ENCODE results near the gene PRICKLE2. TPM values are rescaled to one million over a fixed set of nuclear protein-coding genes. Genes with fewer than 3 reads are reported as not detected.
A peak's percentile ranks its signal among the peaks of the same experiment; 100 is the strongest.

PRICKLE2 gene
- total and polyA plus RNA-seq, 10 of the 15 experiments (the other 5 are each of a cell fraction or from before 2014, with no cell fraction given) = 0.11 to 2.6 (median 0.69) TPM

DNA sequence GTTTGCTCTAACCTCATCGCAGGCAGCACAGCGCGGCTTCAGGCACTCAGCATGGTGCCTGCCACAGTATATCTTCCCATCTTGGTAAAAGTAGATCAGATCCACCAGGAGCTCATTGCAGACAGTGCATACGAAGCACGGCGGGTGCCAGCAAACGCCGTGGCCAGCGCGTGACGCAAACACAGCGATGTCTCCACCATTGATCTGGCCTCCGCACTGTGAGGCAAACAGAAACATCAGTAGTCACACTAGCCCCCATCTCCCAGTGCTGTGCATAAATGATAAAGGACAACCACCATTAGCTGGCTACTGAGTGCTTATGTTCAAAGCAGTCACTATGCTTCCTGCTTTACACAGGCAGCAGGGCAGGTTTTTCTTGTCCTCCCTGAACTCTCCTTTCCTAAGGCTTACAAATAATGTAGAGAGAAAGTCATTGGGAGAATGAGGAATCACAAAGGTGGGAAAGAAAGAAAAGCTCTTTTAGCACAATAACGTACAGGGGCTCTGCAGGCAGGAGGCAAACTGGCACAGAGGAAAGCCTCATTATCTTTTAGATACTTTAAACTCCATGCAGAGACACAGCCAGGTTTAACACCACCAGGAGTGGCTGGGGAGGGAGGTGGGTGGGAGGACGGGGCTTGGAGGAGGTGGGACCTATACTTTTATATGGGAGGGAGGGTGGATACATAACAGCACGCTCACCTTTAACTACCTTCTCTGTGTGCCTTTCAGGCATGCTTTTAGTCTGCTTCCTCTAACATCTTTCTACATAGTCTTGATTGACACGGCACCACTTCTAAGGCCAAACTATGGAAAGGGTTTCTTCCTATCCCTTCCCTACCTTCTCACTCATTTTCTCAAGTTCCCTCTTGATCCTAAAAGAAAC lies 67.9 kb downstream of the PRICKLE2 start:
- in situ Hi-C loops (cut with MboI) (no loop called here), intact Hi-C loops (cut with micrococcal nuclease; ENCODE audit: unreplicated experiment) (no loop called here)
- SMC1A ChIA-PET (ENCODE audit: uncharacterized antibody, unreplicated experiment) = interaction anchor here (0.5 to 1.1 kb wide), 5 partner anchors 9 to 33 kb away, joined by 3 to 4 read pairs (median 3); no protein-coding TSS in a partner anchor
- Histone ChIP-seq H3K9me3 (replicated peaks; ENCODE audit: control insufficient read depth, insufficient read depth, low read length) (no peaks in the 10 kb centered on the region), H3K9ac (ENCODE audit: control insufficient read depth, insufficient read depth, low read length) (no peak overlapping the region), H3K4me1 (ENCODE audit: control insufficient read depth, insufficient read depth, low read length) (no peaks in the 10 kb centered on the region), H3K4me3 (no peak overlapping the region), H4K20me1 (ENCODE audit: control insufficient read depth, insufficient read depth) (no peaks in the 10 kb centered on the region), H3K36me3 (ENCODE audit: control insufficient read depth in 2 of 2, insufficient read depth in 2 of 2, low read length in 1 of 2) (no peaks in the 10 kb centered on the region), H2AFZ (ENCODE audit: control insufficient read depth, low read depth, low read length) (no peak overlapping the region), H3K4me2 (ENCODE audit: control insufficient read depth, insufficient read depth) (no peak overlapping the region), H3K79me2 (ENCODE audit: control insufficient read depth, insufficient read depth, low read length) (no peaks in the 10 kb centered on the region), H3K27me3 (replicated peaks in 1 of 2; ENCODE audit: control insufficient read depth in 2 of 2, insufficient read depth in 2 of 2, low read length in 1 of 2) (no peaks in the 10 kb centered on the region), H3K27ac (ENCODE audit: control insufficient read depth, insufficient read depth) (no peak overlapping the region)
- ATAC-seq (no peak), FAIRE-seq (no peak), DNase-seq (ENCODE audit: low read depth, low spot score) (no peak)
- RAD21 ChIA-PET (ENCODE audit: unreplicated experiment) = interaction anchor here (0.7 kb wide), 1 partner anchor 19 kb away, joined by 3 read pairs; no protein-coding TSS in a partner anchor
- BruUV-seq (replicated peaks) = no TSS peak
- POLR2A ChIA-PET = no interaction called here
- CTCF ChIA-PET = interaction anchor here (0.8 kb wide), 1 partner anchor 9 kb away, joined by 3 read pairs; no protein-coding TSS in a partner anchor
- TF ChIP-seq NFXL1 (IDR thresholded peaks at IDR 0.05; ENCODE audit: borderline replicate concordance) (peak; percentile 26; the same call in 1 of the 2 replicates), ETV6 (conservative IDR thresholded peaks at IDR 0.05 in 1 of 2, IDR thresholded peaks at IDR 0.05 in 1 of 2; ENCODE audit: borderline replicate concordance in 1 of 2, low read depth in 1 of 2) (peak in 1 of 2 experiments; percentile 85; a peak in 1 of 4 replicates), ZNF217 (IDR thresholded peaks at IDR 0.05) (no peak), FOXK2 (IDR thresholded peaks at IDR 0.05) (no peak)
- WGBS (ENCODE audit: insufficient coverage, insufficient replicate concordance, low lambda C conversion rate, missing lambda C conversion rate) = 75% methylated on average over 16 of the region's 17 CpGs

DNA sequence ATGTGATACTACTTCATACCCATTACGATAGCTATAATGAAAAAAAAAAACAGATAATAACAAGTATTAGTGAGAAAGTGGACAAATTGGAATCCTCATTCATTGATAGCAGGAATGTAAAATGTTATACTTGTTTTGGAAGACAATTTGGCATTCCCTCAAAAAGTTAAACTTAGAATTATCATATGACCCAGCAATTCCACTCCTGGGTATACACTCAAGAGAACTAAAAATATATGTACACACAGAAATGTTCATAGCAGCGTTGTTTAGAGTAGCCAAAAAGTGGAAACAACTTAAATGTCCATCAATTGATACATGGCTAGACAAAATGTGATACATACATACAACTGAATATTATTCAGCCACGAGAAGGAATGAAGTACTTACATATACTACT lies 69.9 kb downstream of the PRICKLE2 start:
- in situ Hi-C loops (cut with MboI) (no loop called here), intact Hi-C loops (cut with micrococcal nuclease; ENCODE audit: unreplicated experiment) (no loop called here)
- WGBS (ENCODE audit: insufficient coverage, insufficient replicate concordance, low lambda C conversion rate, missing lambda C conversion rate) = 32% methylated on average over 3 of the region's 3 CpGs
- RAD21 ChIA-PET (ENCODE audit: unreplicated experiment) = no interaction called here
- SMC1A ChIA-PET (ENCODE audit: uncharacterized antibody, unreplicated experiment) = interaction anchor here (0.6 to 1.4 kb wide), 4 partner anchors 18 to 259 kb away, joined by 3 read pairs; no protein-coding TSS in a partner anchor
- Histone ChIP-seq H3K4me2 (ENCODE audit: control insufficient read depth, insufficient read depth) (no peak overlapping the region), H3K79me2 (ENCODE audit: control insufficient read depth, insufficient read depth, low read length) (no peaks in the 10 kb centered on the region), H3K9ac (ENCODE audit: control insufficient read depth, insufficient read depth, low read length) (no peak overlapping the region), H3K36me3 (ENCODE audit: control insufficient read depth in 2 of 2, insufficient read depth in 2 of 2, low read length in 1 of 2) (no peaks in the 10 kb centered on the region), H3K4me3 (no peak overlapping the region), H3K9me3 (replicated peaks; ENCODE audit: control insufficient read depth, insufficient read depth, low read length) (no peaks in the 10 kb centered on the region), H4K20me1 (ENCODE audit: control insufficient read depth, insufficient read depth) (no peaks in the 10 kb centered on the region), H3K27ac (ENCODE audit: control insufficient read depth, insufficient read depth) (no peak overlapping the region), H3K27me3 (replicated peaks in 1 of 2; ENCODE audit: control insufficient read depth in 2 of 2, insufficient read depth in 2 of 2, low read length in 1 of 2) (no peaks in the 10 kb centered on the region), H3K4me1 (ENCODE audit: control insufficient read depth, insufficient read depth, low read length) (no peaks in the 10 kb centered on the region), H2AFZ (ENCODE audit: control insufficient read depth, low read depth, low read length) (no peak overlapping the region)
- ATAC-seq = no peak
- no peak for FAIRE-seq
- TF ChIP-seq, protein P1, sequence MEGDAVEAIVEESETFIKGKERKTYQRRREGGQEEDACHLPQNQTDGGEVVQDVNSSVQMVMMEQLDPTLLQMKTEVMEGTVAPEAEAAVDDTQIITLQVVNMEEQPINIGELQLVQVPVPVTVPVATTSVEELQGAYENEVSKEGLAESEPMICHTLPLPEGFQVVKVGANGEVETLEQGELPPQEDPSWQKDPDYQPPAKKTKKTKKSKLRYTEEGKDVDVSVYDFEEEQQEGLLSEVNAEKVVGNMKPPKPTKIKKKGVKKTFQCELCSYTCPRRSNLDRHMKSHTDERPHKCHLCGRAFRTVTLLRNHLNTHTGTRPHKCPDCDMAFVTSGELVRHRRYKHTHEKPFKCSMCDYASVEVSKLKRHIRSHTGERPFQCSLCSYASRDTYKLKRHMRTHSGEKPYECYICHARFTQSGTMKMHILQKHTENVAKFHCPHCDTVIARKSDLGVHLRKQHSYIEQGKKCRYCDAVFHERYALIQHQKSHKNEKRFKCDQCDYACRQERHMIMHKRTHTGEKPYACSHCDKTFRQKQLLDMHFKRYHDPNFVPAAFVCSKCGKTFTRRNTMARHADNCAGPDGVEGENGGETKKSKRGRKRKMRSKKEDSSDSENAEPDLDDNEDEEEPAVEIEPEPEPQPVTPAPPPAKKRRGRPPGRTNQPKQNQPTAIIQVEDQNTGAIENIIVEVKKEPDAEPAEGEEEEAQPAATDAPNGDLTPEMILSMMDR (IDR thresholded peaks at IDR 0.05 in 2 of 3, conservative IDR thresholded peaks at IDR 0.05 in 1 of 3; ENCODE audit: control insufficient read depth in 2 of 3, extremely low read depth in 1 of 3, insufficient read depth in 1 of 3, low read depth in 3 of 3, low read length in 3 of 3) = no peak
- TF ChIP-seq BACH1 (IDR thresholded peaks at IDR 0.05; ENCODE audit: borderline replicate concordance) = no peak
- no peak for TF ChIP-seq DPF2 (IDR thresholded peaks at IDR 0.05)
- no peak for TF ChIP-seq HDGF (IDR thresholded peaks at IDR 0.05)
- TF ChIP-seq SMAD1 (IDR thresholded peaks at IDR 0.05; ENCODE audit: low read depth, partially characterized antibody) = no peak
- no peak for TF ChIP-seq PML (IDR thresholded peaks at IDR 0.05; ENCODE audit: low read length)
- no peak for DNase-seq (ENCODE audit: low read depth, low spot score)
- POLR2A ChIA-PET = no interaction called here
- BruUV-seq (replicated peaks) = no TSS peak
- CTCF ChIA-PET = interaction anchor here (0.9 kb wide), 1 partner anchor 50 kb away, joined by 3 read pairs; no protein-coding TSS in a partner anchor

Measured in GM12878 (cell line).